ENCODE data around the gene C9orf152. TPM values are rescaled to one million over a fixed set of nuclear protein-coding genes. Genes with fewer than 3 reads are reported as not detected.

Gene C9orf152
- total RNA-seq, 1 experiment from 2014 or later: not detected

- peak; percentile 50 for DNase-seq (ENCODE audit: low read depth)
Observed at GRCh38 chr9:110183208-110184145, 24.5 kb downstream of the C9orf152 start.

- DNase-seq (ENCODE audit: low read depth): peak; percentile 50
Observed at GRCh38 chr9:110180511-110181434, 27.2 kb downstream of the C9orf152 start.

GRCh38 chr9:110179734-110180133 is 28.2 kb downstream of the C9orf152 start:
- DNase-seq (ENCODE audit: low read depth): peak; percentile 48

- no peak for DNase-seq (ENCODE audit: low read depth)
Observed at GRCh38 chr9:110178281-110178680, 29.7 kb downstream of the C9orf152 start.

- no peak for DNase-seq (ENCODE audit: low read depth)
Observed at GRCh38 chr9:110175275-110175968, 32.5 kb downstream of the C9orf152 start.

GRCh38 chr9:110173322-110173642 is 34.7 kb downstream of the C9orf152 start:
- DNase-seq (ENCODE audit: low read depth): no peak

- no peak for DNase-seq (ENCODE audit: low read depth)
Observed at GRCh38 chr9:110170357-110171257, 37.4 kb downstream of the C9orf152 start.

- DNase-seq (ENCODE audit: low read depth): no peak
Observed at GRCh38 chr9:110168486-110168885, 39.5 kb downstream of the C9orf152 start.

GRCh38 chr9:110161940-110162339 is 46.0 kb downstream of the C9orf152 start:
- DNase-seq (ENCODE audit: low read depth): no peak

GRCh38 chr9:110160685-110161084 is 47.3 kb downstream of the C9orf152 start:
- no peak for DNase-seq (ENCODE audit: low read depth)

- DNase-seq (ENCODE audit: low read depth): no peak
Observed at GRCh38 chr9:110160123-110160522, 47.8 kb downstream of the C9orf152 start.

- no peak for DNase-seq (ENCODE audit: low read depth)
Observed at GRCh38 chr9:110157823-110158664, 49.9 kb downstream of the C9orf152 start.

- peak; percentile 52 for DNase-seq (ENCODE audit: low read depth)
Observed at GRCh38 chr9:110156902-110157301, 51.1 kb downstream of the C9orf152 start.

GRCh38 chr9:110156416-110156815 is 51.5 kb downstream of the C9orf152 start:
- DNase-seq (ENCODE audit: low read depth): no peak

- no peak for DNase-seq (ENCODE audit: low read depth)
Observed at GRCh38 chr9:110155751-110156150, 52.2 kb downstream of the C9orf152 start.

GRCh38 chr9:110153431-110153830 is 54.5 kb downstream of the C9orf152 start:
- no peak for DNase-seq (ENCODE audit: low read depth)

- DNase-seq (ENCODE audit: low read depth): peak; percentile 58
Observed at GRCh38 chr9:110152704-110153374, 55.1 kb downstream of the C9orf152 start.
